Activated B cell treated with CpG ODN at 0.5 μM for 24 hours (primary cell): ENCODE results near the gene MRPL9. TPM values are rescaled to one million over a fixed set of nuclear protein-coding genes. Genes with fewer than 3 reads are reported as not detected.

ENCODE experiments used
- ATAC-seq: fragments of 200-7000 bp; cut with Tn5 transposase; one replicate; pipeline ENCODE4 v1.10.0; 2021; ENCODE audit warnings: low read depth, mild to moderate bottlenecking, moderate library complexity
- CTCF ChIA-PET: fragments of 350-600 bp; sonication (Branson Sonifier 250); formaldehyde crosslinking; loops from one replicate; lab custom pipeline; 2021; ENCODE audit warnings: antibody characterized with exemption; lab: Charles Lee
- POLR2A ChIA-PET: fragments of 350-600 bp; sonication (Branson Sonifier 250); formaldehyde crosslinking; loops from one replicate; lab custom pipeline; 2021; ENCODE audit warnings: antibody characterized with exemption; lab: Charles Lee
- DNase-seq: peaks from one replicate; pipeline ENCODE4 v3.0.0; 2022
- H3K27ac Mint-ChIP-seq: one replicate; pipeline ENCODE4 v1.8.0; 2020; ENCODE audit warnings: mixed read lengths
- H3K27me3 Mint-ChIP-seq: one replicate; pipeline ENCODE4 v1.8.0; 2021; ENCODE audit warnings: mixed read lengths
- H3K36me3 Mint-ChIP-seq: one replicate; pipeline ENCODE4 v1.8.0; 2021; ENCODE audit warnings: low read depth, mixed read lengths
- H3K4me1 Mint-ChIP-seq: one replicate; pipeline ENCODE4 v1.8.0; 2021; ENCODE audit warnings: mixed read lengths
- H3K4me3 Mint-ChIP-seq: one replicate; pipeline ENCODE4 v1.8.0; 2020; ENCODE audit warnings: mild to moderate bottlenecking, mixed read lengths
- H3K9me3 Mint-ChIP-seq: one replicate; pipeline ENCODE4 v1.8.0; 2020; ENCODE audit warnings: mixed read lengths
- CTCF ChIP-seq: fragments of 200-600 bp; IDR thresholded peaks from one replicate; pipeline ENCODE4 v1.8.0; 2022; ENCODE audit warnings: antibody characterized with exemption, mild to moderate bottlenecking
- intact Hi-C: fragments of 100-400 bp; cut with micrococcal nuclease; formaldehyde crosslinking; loops from one replicate; pipeline ENCODE4 v1.15.1; 2024
- total RNA-seq: library from RNA; stranded (reverse); gene quantifications from 2 replicates; pipeline ENCODE4 v1.2.3, GENCODE V29; 2022

MRPL9 gene
- total RNA-seq, 1 donor from 2014 or later: 96.2 TPM

- DNase-seq (no peak), ATAC-seq (no peak)
- no peak overlapping the region for H3K4me3 Mint-ChIP-seq
- intact Hi-C loops: no loop called here
- POLR2A ChIA-PET: no interaction called here
- CTCF ChIA-PET: no interaction called here
- no peak overlapping the region for H3K27ac Mint-ChIP-seq
- no peaks in the 10 kb centered on the region for H3K36me3 Mint-ChIP-seq
- no peak for TF ChIP-seq CTCF
- peaks cover 27% of the 10 kb centered on the region for H3K4me1 Mint-ChIP-seq
- H3K27me3 Mint-ChIP-seq: peaks cover 46% of the 10 kb centered on the region
- H3K9me3 Mint-ChIP-seq: no peaks in the 10 kb centered on the region
These were observed 44.6 kb downstream of the MRPL9 start for GRCh38 chr1:151718666-151719065.

GRCh38 chr1:151718011-151718431, 45.3 kb downstream of the MRPL9 start:
- H3K4me1 Mint-ChIP-seq: peaks cover 27% of the 10 kb centered on the region
- POLR2A ChIA-PET: interaction anchor here (0.5 to 0.6 kb wide), 2 partner anchors 70 to 112 kb away, joined by 4 to 9 read pairs; no protein-coding TSS in a partner anchor
- CTCF ChIA-PET: no interaction called here
- no peaks in the 10 kb centered on the region for H3K36me3 Mint-ChIP-seq
- DNase-seq (no peak), ATAC-seq (no peak)
- no peak overlapping the region for H3K27ac Mint-ChIP-seq
- no peak overlapping the region for H3K4me3 Mint-ChIP-seq
- H3K9me3 Mint-ChIP-seq: no peaks in the 10 kb centered on the region
- peaks cover 45% of the 10 kb centered on the region for H3K27me3 Mint-ChIP-seq
- no peak for TF ChIP-seq CTCF
- intact Hi-C loops: no loop called here

- ChIA-PET CTCF (no interaction called here), POLR2A (interaction anchor here (0.9 kb wide), 1 partner anchor 192 kb away, joined by 3 read pairs; the partner anchor contains the start of gene THEM4)
- Mint-ChIP-seq H3K36me3 (no peaks in the 10 kb centered on the region), H3K9me3 (no peaks in the 10 kb centered on the region), H3K4me3 (no peak within 1 kb of the TSS), H3K4me1 (peaks cover 24% of the 10 kb centered on the region), H3K27me3 (peaks cover 45% of the 10 kb centered on the region), H3K27ac (no peak within 1 kb of the TSS)
- ATAC-seq (no peak), DNase-seq (no peak)
- TF ChIP-seq CTCF: no peak
- intact Hi-C loops: no loop called here
These were observed 46.3 kb downstream of the MRPL9 start, which contains the start of gene CELF3 for GRCh38 chr1:151716771-151717631. Gene CELF3 (minus strand): TSS chr1:151716803. CDS start chr1:151716020, 783 bp downstream.

DNA sequence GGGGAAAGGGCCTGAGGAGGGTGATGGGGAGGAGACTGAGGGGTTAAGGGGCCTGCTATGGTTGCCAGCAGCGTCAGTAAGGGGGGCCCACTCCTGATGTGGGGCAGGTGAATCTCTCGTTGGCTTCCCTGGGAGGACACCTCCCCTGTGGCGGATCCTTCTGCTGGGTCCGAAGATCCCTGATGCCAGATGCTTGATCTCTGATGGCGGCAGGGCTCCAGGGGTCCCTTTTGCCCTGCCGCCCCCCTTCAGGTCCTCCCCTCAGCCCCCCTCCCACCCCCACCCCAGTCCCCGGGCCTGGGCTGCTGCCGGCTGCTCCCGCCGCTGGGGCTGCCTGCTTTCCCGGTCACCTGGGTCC, 46.9 kb downstream of the MRPL9 start:
- CTCF ChIA-PET: no interaction called here
- ATAC-seq: no peak
- Mint-ChIP-seq H3K4me3 (no peak overlapping the region), H3K27me3 (peaks cover 45% of the 10 kb centered on the region), H3K9me3 (no peaks in the 10 kb centered on the region), H3K36me3 (no peaks in the 10 kb centered on the region), H3K4me1 (peaks cover 18% of the 10 kb centered on the region), H3K27ac (no peak overlapping the region)
- no peak for TF ChIP-seq CTCF
- no peak for DNase-seq
- POLR2A ChIA-PET: no interaction called here
- intact Hi-C loops: no loop called here

DNA sequence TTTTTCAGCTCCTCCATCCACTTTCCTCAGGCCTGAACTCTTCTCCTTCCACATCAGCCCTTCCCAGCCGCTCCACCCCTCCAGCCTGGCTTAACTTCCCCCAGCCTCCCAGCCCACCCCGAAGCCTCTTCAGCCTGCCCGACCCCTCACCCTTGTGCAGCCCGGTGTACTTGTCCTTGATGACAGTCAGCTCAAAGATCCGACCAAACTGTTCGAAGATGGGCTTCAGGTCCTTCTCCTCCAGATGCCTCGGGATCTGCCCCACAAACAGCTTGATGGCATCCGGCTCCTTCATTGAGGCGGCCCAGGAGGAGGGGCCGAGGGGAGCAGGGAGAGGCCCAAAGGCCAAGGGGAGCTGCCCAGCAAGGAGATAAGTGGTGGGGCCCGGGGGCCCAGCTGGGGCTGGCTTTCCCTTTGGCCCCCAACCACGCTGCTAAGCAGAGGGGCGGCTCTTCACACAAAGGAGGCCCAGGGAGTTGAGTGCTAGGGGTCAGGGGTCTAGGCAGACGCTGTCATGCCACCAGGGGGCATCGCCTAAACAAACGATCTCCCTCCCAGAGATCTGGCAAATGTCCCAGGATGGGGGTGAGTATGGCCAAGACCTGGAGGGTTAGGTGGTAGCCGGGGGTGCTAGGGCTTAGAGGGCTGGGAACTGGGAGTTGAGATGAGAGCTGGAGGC, 47.4 kb downstream of the MRPL9 start:
- no peaks in the 10 kb centered on the region for H3K36me3 Mint-ChIP-seq
- DNase-seq (no peak), ATAC-seq (no peak)
- H3K27me3 Mint-ChIP-seq: peaks cover 45% of the 10 kb centered on the region
- H3K4me1 Mint-ChIP-seq: peaks cover 14% of the 10 kb centered on the region
- POLR2A ChIA-PET: no interaction called here
- TF ChIP-seq CTCF: no peak
- intact Hi-C loops: no loop called here
- H3K4me3 Mint-ChIP-seq: no peak overlapping the region
- H3K9me3 Mint-ChIP-seq: no peaks in the 10 kb centered on the region
- CTCF ChIA-PET: interaction anchor here (0.7 kb wide), 1 partner anchor 19 kb away, joined by 3 read pairs; no protein-coding TSS in a partner anchor
- H3K27ac Mint-ChIP-seq: no peak overlapping the region
